GM13977 (cell line): Measurements from ENCODE around the gene GNG7.

Source experiments
- DNase-seq: peaks from one replicate; pipeline ENCODE4 v3.0.0; 2012; ENCODE audit warnings: low spot score
- in situ Hi-C: fragments of 300-500 bp; cut with MboI; formaldehyde crosslinking; loops from one replicate; pipeline ENCODE4 v1.12.0; 2022; ENCODE audit warnings: low sequenced_read_pairs, low pct_unique_long_range_greater_than_20kb, mixed read lengths, inconsistent platforms; ENCODE audit not compliant: unreplicated experiment
- TF ChIP-seq, protein P1 (sequence below): IDR thresholded peaks from 2 replicates; pipeline ENCODE4 v1.5.1; 2012; ENCODE audit warnings: mild to moderate bottlenecking, control low read depth; ENCODE audit not compliant: insufficient read depth; ENCODE audit errors: extremely low read depth, missing control alignments

Gene GNG7

DNA sequence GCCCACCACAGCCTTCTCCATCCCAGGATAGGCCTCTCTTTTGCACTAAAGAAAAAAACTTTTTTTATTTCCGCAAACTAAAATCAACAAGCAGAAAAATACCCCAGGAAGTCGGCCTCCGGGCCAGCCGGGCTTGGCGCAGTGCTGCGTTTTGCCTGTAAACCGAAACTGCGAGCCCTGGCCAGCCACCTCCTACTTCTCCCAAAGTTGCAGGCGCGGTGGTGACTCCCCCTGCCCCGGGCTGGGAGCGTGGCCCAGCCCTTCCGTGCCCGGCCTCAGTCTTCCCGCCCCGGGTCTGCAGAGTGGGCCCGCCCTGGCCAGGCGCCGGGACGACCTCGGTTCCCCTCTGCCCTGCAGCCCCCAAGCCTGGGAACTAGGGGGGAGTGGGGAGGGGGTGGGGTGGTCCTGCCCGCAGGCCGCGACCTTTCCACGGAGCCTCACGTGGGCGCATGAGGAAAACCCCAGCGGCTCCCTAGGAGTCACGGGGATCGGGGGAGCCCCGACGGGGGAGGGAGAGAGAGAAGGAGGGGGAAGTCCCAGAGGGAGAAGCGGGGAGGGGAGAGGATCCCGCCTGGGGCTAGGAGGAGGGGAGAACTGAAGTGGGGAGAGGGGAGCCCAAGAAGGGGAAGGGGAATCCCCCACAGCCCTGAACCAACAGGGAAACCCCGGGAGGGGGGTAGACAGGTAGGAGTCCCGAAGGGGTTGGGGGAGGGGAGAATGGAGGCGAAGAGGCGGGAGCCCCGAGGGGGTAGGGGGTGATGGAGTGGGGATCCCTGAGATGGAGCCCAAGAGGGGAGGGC, 223.5 kb downstream of the GNG7 start:
- peak; percentile 70 for DNase-seq
- TF ChIP-seq, protein P1, sequence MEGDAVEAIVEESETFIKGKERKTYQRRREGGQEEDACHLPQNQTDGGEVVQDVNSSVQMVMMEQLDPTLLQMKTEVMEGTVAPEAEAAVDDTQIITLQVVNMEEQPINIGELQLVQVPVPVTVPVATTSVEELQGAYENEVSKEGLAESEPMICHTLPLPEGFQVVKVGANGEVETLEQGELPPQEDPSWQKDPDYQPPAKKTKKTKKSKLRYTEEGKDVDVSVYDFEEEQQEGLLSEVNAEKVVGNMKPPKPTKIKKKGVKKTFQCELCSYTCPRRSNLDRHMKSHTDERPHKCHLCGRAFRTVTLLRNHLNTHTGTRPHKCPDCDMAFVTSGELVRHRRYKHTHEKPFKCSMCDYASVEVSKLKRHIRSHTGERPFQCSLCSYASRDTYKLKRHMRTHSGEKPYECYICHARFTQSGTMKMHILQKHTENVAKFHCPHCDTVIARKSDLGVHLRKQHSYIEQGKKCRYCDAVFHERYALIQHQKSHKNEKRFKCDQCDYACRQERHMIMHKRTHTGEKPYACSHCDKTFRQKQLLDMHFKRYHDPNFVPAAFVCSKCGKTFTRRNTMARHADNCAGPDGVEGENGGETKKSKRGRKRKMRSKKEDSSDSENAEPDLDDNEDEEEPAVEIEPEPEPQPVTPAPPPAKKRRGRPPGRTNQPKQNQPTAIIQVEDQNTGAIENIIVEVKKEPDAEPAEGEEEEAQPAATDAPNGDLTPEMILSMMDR = no peak
- in situ Hi-C loops = no loop called here

- in situ Hi-C loops = no loop called here
- TF ChIP-seq, protein P1 = no peak
- DNase-seq = no peak
These were observed 224.2 kb downstream of the GNG7 start for GRCh38 chr19:2478278-2478755.

DNA sequence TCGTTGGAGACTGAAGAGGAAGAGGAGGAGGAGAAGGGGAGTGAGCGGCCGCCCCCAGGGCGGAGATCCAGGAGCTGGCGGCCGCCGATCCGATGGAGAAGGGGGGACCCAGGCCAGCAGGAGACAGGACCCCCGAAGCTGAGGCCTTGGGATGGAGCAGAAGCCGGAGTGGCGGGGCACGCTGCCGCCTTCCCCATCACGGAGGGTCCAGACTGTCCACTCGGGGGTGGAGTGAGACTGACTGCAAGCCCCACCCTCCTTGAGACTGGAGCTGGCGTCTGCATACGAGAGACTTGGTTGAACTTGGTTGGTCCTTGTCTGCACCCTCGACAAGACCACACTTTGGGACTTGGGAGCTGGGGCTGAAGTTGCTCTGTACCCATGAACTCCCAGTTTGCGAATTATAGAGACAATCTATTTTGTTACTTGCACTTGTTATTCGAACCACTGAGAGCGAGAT, 224.7 kb downstream of the GNG7 start:
- DNase-seq = no peak
- in situ Hi-C loops = no loop called here
- TF ChIP-seq, protein P1 = no peak

DNA sequence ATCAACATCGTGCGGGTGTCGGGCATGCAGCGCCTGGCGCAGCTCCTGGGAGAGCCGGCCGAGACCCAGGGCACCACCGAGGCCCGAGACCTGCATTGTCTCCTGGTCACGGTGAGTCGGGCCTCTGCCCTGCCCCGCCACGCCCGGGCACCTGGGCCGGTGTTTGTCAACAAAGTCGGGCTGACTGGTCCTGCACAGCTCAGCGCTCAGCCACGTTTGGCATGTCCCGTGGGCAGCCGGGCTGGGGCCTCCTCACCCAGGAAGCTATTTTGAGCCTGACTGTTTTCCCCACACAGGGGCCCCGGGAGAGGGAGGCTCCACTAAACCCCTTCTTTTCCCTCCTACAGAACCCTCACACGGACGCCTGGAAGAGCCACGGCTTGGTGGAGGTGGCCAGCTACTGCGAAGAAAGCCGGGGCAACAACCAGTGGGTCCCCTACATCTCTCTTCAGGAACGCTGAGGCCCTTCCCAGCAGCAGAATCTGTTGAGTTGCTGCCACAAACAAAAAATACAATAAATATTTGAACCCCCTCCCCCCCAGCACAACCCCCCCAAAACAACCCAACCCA, 225.3 kb downstream of the GNG7 start:
- in situ Hi-C loops = no loop called here
- no peak for DNase-seq
- TF ChIP-seq, protein P1 = no peak

DNA sequence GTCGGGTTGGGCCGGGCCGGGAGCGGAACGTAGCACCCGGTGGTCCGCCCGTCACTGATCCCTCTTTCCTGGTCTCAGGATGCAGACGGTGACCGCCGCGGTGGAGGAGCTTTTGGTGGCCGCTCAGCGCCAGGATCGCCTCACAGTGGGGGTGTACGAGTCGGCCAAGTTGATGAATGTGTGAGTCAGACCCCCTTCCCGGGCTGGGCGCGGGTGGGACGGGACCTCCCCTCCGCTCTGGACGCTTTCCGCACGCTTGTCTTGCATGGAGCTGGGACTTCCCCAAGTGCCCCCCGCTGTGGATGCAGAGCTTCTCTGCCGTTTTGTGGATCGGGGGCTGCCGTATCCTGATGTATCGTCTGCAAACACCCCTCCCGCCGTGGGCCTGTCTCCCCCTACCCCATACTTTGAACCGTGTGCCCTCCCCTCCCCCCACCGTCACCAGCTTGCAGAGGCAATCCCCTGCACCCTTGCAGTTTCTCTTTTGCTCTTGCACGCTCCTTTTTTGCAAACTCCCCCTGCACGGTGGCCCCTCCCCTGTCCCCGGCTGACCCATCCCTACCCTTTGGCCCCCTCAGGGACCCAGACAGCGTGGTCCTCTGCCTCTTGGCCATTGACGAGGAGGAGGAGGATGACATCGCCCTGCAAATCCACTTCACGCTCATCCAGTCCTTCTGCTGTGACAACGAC, 225.9 kb downstream of the GNG7 start:
- no peak for DNase-seq
- TF ChIP-seq, protein P1 = no peak
- in situ Hi-C loops = no loop called here

- TF ChIP-seq, protein P1 = no peak
- in situ Hi-C loops = no loop called here
- peak; percentile 99 for DNase-seq
These were observed 226.6 kb downstream of the GNG7 start, which contains the start of gene GADD45B for GRCh38 chr19:2475702-2476450. TSS of gene GADD45B (plus strand) at chr19:2476127. CDS start at chr19:2476359, 232 bp downstream.
